ENCODE measurements around the gene ARF1.

The ARF1 gene

GRCh38 chr1:228140724-228141225 lies 58.3 kb downstream of the ARF1 start:
- TF ChIP-seq CTCF (IDR thresholded peaks at IDR 0.05) = no peak

GRCh38 chr1:228141226-228142044 lies 58.9 kb downstream of the ARF1 start:
- Mint-ChIP-seq H3K27ac (peak overlapping the region; percentile 95), H3K36me3 (ENCODE audit: low read depth) (no peaks in the 10 kb centered on the region), H3K4me3 (peak overlapping the region; percentile 92), H3K9me3 (no peaks in the 10 kb centered on the region), H3K4me1 (peaks cover 21% of the 10 kb centered on the region), H3K27me3 (ENCODE audit: low read depth, poor library complexity) (peaks cover 31% of the 10 kb centered on the region)
- TF ChIP-seq CTCF (IDR thresholded peaks at IDR 0.05) = no peak
- no peak for DNase-seq

More at GRCh38 chr1:228140724-228141225, 58.3 kb downstream of the ARF1 start:
- Mint-ChIP-seq H3K4me3 (peak overlapping the region; percentile 92), H3K9me3 (no peaks in the 10 kb centered on the region), H3K36me3 (ENCODE audit: low read depth) (no peaks in the 10 kb centered on the region), H3K4me1 (peaks cover 21% of the 10 kb centered on the region), H3K27ac (peak overlapping the region; percentile 95), H3K27me3 (ENCODE audit: low read depth, poor library complexity) (peaks cover 37% of the 10 kb centered on the region)
- DNase-seq = no peak

GRCh38 chr1:228142155-228142691 lies 59.7 kb downstream of the ARF1 start:
- peaks cover 21% of the 10 kb centered on the region for H3K4me1 Mint-ChIP-seq

GRCh38 chr1:228142701-228143136 lies 60.2 kb downstream of the ARF1 start:
- Mint-ChIP-seq H3K27me3 (ENCODE audit: low read depth, poor library complexity) (peaks cover 18% of the 10 kb centered on the region), H3K36me3 (ENCODE audit: low read depth) (no peaks in the 10 kb centered on the region)

More at GRCh38 chr1:228142155-228142691, 59.7 kb downstream of the ARF1 start:
- no peak for DNase-seq
- Mint-ChIP-seq H3K27ac (no peak overlapping the region), H3K27me3 (ENCODE audit: low read depth, poor library complexity) (peaks cover 23% of the 10 kb centered on the region), H3K4me3 (peak overlapping the region; percentile 92), H3K9me3 (no peaks in the 10 kb centered on the region), H3K36me3 (ENCODE audit: low read depth) (no peaks in the 10 kb centered on the region)
- TF ChIP-seq CTCF (IDR thresholded peaks at IDR 0.05) = no peak

GRCh38 chr1:228143480-228144192 lies 61.1 kb downstream of the ARF1 start:
- Mint-ChIP-seq H3K27me3 (ENCODE audit: low read depth, poor library complexity) (peaks cover 9% of the 10 kb centered on the region), H3K27ac (peak overlapping the region; percentile 83)

More at GRCh38 chr1:228142701-228143136, 60.2 kb downstream of the ARF1 start:
- no peak for DNase-seq
- Mint-ChIP-seq H3K9me3 (no peaks in the 10 kb centered on the region), H3K4me3 (no peak overlapping the region), H3K4me1 (peaks cover 21% of the 10 kb centered on the region), H3K27ac (no peak overlapping the region)
- TF ChIP-seq CTCF (IDR thresholded peaks at IDR 0.05) = no peak

More at GRCh38 chr1:228143480-228144192, 61.1 kb downstream of the ARF1 start:
- no peaks in the 10 kb centered on the region for H3K9me3 Mint-ChIP-seq
- DNase-seq = no peak
- peaks cover 21% of the 10 kb centered on the region for H3K4me1 Mint-ChIP-seq
- no peak for TF ChIP-seq CTCF (IDR thresholded peaks at IDR 0.05)
- H3K4me3 Mint-ChIP-seq = peak overlapping the region; percentile 10
- no peaks in the 10 kb centered on the region for H3K36me3 Mint-ChIP-seq (ENCODE audit: low read depth)

Data from nephron progenitor cell (in vitro differentiated cells).